ENCODE data around the gene HTR3C. TPM values are rescaled to one million over a fixed set of nuclear protein-coding genes. Genes with fewer than 3 reads are reported as not detected.

The HTR3C gene
- total RNA-seq, 1 experiment from 2014 or later = not detected

DNA sequence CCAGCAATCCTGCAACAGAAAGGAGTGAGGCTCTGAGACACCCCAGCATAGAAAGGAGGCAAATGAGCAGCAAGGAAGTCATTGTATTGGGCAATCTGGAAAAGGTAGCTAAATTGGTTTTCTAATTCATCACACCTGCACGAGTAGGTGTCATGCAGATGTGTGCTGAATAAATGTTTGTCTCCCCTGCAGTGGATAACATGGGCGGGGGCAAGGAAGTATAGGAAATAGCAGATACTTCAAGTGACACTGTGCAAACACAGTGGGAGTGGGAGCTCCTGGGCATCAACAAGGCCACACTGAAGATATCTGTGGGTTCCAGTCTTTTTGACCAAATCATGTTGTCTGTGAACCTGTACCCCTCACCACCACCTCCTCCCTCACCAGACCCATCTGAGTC lies 29.6 kb downstream of the HTR3C start:
- Histone ChIP-seq H2BK20ac (ENCODE audit: low read depth, low read length, poor library complexity, severe bottlenecking) (no peak overlapping the region), H2BK5ac (ENCODE audit: insufficient read length, low read length) (no peak overlapping the region), H4K8ac (replicated peaks; ENCODE audit: insufficient read length, low read depth, low read length) (no peak overlapping the region), H3K27ac (ENCODE audit: insufficient read length, low read depth, low read length) (no peak overlapping the region), H4K91ac (ENCODE audit: insufficient read length, low read depth, low read length) (no peak overlapping the region), H2AK5ac (ENCODE audit: insufficient read length, low read length) (no peak overlapping the region), H3K4me2 (ENCODE audit: insufficient read depth, insufficient read length, low read length) (no peak overlapping the region), H4K5ac (ENCODE audit: insufficient read length, low read depth, low read length) (no peak overlapping the region), H3K23ac (ENCODE audit: insufficient read length, low read depth, low read length) (no peak overlapping the region), H3K27me3 (ENCODE audit: insufficient read depth, low read length) (no peaks in the 10 kb centered on the region), H2BK15ac (ENCODE audit: low read depth, low read length) (no peak overlapping the region), H2BK12ac (ENCODE audit: insufficient read length, low read depth, low read length) (no peak overlapping the region), H3K18ac (ENCODE audit: insufficient read length, low read depth, low read length) (no peak overlapping the region), H3K14ac (ENCODE audit: insufficient read depth, low read length) (no peak overlapping the region), H2AFZ (ENCODE audit: low read length) (no peak overlapping the region), H2BK120ac (ENCODE audit: low read depth, low read length, poor library complexity, severe bottlenecking) (no peak overlapping the region), H3K79me1 (ENCODE audit: insufficient read depth, low read depth, low read length, poor library complexity, severe bottlenecking) (no peaks in the 10 kb centered on the region), H3K9ac (ENCODE audit: extremely low read depth, insufficient read length, low read length) (no peak overlapping the region), H3K9me3 (ENCODE audit: control insufficient read depth, low read depth, low read length) (no peaks in the 10 kb centered on the region), H4K20me1 (ENCODE audit: control insufficient read depth, insufficient read depth, insufficient read length) (no peaks in the 10 kb centered on the region), H3K4me1 (ENCODE audit: insufficient read depth, low read length) (peaks cover 4% of the 10 kb centered on the region; the same call in 1 of the 2 replicates), H3K79me2 (ENCODE audit: insufficient read depth, low read length) (no peaks in the 10 kb centered on the region), H3K23me2 (ENCODE audit: insufficient read length, low read depth, low read length, poor library complexity, severe bottlenecking) (no peaks in the 10 kb centered on the region), H3K4ac (ENCODE audit: low read depth, low read length) (no peak overlapping the region), H3K56ac (ENCODE audit: insufficient read length, low read depth, low read length) (no peak overlapping the region), H3T11ph (ENCODE audit: low read length) (no peak overlapping the region)
- no peaks in the 10 kb centered on the region for H3K36me3 Mint-ChIP-seq (ENCODE audit: insufficient read depth in 1 of 3, low read depth in 3 of 3)
- DNase-seq = no peak
- WGBS (ENCODE audit: extremely low coverage, insufficient read length, low lambda C conversion rate) = no CpG with 5 or more reads among the region's 2 CpGs
- TF ChIP-seq, protein P1, sequence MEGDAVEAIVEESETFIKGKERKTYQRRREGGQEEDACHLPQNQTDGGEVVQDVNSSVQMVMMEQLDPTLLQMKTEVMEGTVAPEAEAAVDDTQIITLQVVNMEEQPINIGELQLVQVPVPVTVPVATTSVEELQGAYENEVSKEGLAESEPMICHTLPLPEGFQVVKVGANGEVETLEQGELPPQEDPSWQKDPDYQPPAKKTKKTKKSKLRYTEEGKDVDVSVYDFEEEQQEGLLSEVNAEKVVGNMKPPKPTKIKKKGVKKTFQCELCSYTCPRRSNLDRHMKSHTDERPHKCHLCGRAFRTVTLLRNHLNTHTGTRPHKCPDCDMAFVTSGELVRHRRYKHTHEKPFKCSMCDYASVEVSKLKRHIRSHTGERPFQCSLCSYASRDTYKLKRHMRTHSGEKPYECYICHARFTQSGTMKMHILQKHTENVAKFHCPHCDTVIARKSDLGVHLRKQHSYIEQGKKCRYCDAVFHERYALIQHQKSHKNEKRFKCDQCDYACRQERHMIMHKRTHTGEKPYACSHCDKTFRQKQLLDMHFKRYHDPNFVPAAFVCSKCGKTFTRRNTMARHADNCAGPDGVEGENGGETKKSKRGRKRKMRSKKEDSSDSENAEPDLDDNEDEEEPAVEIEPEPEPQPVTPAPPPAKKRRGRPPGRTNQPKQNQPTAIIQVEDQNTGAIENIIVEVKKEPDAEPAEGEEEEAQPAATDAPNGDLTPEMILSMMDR (conservative IDR thresholded peaks at IDR 0.05) = no peak
- H3K27me3 Mint-ChIP-seq (ENCODE audit: low read depth) = no peaks in the 10 kb centered on the region
- no peak overlapping the region for H3K4me3 Mint-ChIP-seq
- H3K9me3 Mint-ChIP-seq = no peaks in the 10 kb centered on the region
- no peak overlapping the region for H3K27ac Mint-ChIP-seq
- peaks cover 11 to 13% of the 10 kb centered on the region in 2 experiments for H3K4me1 Mint-ChIP-seq
